HG02678 (cell line): ENCODE data around the gene LPAR2.
"Not testable (repeated sequence)": the region's sequence is repeated elsewhere in the genome, so short reads cannot be mapped to it uniquely, and the experiment has no call there.

ENCODE experiments used
- ATAC-seq: cut with Tn5 transposase; IDR thresholded peaks from one replicate; pipeline ENCODE4 v1.9.1; 2021; ENCODE audit warnings: mild to moderate bottlenecking, moderate library complexity; ENCODE audit not compliant: unreplicated experiment

Gene LPAR2

GRCh38 chr19:19627621-19628500 is at the start of gene LPAR2:
Gene LPAR2 (minus strand): TSS chr19:19628220. CDS start chr19:19627275, 945 bp downstream.
- peak; percentile 67 for ATAC-seq

DNA sequence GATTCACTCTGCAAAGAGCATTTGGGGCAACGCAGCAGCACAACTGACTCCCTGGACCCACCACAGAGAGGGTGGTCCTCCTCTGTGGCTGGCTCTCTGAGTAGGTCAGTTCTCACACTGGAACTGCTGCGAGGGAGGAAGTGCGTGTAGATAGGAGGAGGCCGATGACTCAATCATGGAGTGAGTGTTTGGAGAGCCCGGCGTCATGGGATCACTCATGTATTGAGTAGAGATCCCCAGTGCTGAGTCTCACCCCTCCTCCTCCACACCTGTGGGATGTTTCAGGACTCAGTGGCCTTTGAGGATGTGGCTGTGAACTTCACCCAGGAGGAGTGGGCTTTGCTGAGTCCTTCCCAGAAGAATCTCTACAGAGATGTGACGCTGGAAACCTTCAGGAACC is 49.6 kb upstream of the LPAR2 start:
- ATAC-seq, result no peak

DNA sequence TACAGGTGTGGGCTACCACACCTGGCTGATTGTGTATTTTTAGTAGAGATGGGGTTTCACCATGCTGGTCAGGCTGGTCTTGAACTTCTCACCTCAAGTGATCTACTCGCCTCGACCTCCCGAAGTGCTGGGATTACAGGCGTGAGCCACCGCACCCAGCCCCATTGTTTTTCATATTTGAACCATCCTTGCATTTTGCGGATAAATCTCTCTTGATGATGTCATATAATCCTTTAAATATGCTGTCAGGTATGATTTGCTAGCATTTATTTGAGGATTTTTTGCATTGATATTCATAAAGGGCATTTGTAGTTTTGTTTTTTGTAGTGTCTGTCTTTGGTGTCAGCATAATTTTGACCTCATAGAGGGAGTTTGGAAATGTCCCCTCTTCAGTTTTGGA is 46.3 kb upstream of the LPAR2 start:
- ATAC-seq, result no peak

GRCh38 chr19:19672816-19673215 is 44.8 kb upstream of the LPAR2 start:
- ATAC-seq, result no peak

GRCh38 chr19:19670070-19670551 is 42.1 kb upstream of the LPAR2 start:
- ATAC-seq, result no peak

DNA sequence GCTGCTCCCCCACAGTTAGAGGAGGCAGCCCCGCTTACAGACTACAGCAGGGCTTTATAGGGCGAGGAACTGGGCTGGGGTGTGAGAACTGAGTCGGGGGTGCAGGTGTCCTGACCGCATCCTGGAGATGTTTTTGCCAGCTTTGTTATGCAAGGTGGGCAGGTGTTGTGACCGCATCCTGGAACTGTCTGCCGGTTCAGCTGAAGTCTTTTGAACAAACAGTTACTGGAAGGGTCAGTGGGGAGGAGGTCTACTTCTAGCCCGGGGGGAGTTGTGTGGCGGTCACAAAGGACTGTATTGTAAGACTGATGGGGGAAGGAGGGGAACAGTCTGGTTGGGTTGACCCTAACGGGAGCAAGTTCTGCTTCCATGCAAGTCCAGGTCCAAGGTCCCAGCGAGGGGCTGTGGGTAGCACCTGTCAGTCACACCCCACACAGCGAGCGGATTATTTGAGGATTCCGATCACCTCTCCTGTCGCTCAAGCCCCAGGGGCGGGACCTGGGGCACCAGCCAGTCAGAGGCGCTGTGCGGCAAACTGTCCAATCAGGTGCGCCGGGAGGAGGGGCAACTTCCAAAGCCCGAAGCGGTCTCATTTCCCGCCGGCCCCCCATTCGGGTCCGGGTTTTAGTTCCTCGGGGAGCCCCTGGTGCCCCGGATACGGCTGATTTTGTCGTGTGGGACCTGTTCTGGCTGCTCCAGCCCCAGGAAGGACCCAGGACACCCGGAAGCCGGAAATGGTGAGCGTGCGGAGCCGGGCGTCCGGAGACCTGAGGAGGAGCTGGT is 40.4 kb upstream of the LPAR2 start, which contains the start of gene ZNF101:
TSS of gene ZNF101 (plus strand) at position 610 of the 783 bp plus-strand sequence. CDS start at position 735, 125 bp downstream.
- peak; percentile 66 for ATAC-seq

DNA sequence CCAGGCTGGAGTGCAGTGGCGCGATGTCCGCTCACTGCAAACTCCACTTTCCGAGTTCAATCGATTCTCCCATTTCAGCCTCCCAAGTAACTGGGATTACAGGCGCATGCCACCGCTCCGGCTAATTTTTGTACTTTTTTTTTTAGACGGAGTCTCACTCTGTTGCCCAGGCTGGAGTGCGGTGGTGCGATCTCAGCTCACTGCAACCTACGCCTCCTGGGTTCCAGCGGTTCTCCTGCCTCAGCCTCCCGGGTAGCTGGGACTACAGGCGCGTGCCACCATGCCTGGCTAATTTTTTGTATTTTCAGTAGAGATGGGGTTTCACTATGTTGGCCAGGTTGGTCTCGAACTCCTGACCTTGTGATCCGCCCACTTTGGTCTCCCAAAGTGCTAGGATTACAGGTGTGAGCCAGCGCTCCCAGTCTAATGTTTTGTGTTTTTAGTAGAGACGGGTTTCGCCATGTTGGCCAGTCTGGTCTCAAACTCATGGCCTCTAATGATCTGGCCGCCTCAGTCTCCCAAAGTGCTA is 37.5 kb upstream of the LPAR2 start:
- ATAC-seq, result not testable (repeated sequence)

- ATAC-seq, result peak; percentile 72
Measured at GRCh38 chr19:19663256-19664120, 35.5 kb upstream of the LPAR2 start, which contains the start of gene ATP13A1. Gene ATP13A1 (minus strand): TSS chr19:19663676. CDS start chr19:19663666, 10 bp downstream.

DNA sequence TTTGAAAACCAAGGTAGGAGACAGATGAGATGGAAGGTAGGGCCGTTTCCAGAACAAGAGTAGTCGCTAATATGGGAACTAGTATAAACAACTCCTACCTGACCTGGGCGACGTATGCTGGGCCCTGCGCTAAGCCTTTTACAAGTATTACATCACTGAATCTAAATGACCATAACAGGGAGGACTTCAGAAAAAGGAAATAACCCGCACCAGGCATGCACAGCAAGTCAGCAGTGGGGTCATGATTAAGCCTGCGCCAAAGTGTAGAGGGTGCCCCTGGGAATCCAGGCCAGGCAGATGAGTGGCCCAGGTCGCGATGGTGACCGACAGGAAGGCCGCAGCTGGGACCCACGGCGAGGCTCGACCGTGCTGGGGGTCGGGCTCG is 34.8 kb upstream of the LPAR2 start:
- ATAC-seq, result no peak

GRCh38 chr19:19662344-19662743 is 34.3 kb upstream of the LPAR2 start:
- no peak for ATAC-seq

- peak; percentile 30 for ATAC-seq
Measured at GRCh38 chr19:19661675-19662251, 33.7 kb upstream of the LPAR2 start.

DNA sequence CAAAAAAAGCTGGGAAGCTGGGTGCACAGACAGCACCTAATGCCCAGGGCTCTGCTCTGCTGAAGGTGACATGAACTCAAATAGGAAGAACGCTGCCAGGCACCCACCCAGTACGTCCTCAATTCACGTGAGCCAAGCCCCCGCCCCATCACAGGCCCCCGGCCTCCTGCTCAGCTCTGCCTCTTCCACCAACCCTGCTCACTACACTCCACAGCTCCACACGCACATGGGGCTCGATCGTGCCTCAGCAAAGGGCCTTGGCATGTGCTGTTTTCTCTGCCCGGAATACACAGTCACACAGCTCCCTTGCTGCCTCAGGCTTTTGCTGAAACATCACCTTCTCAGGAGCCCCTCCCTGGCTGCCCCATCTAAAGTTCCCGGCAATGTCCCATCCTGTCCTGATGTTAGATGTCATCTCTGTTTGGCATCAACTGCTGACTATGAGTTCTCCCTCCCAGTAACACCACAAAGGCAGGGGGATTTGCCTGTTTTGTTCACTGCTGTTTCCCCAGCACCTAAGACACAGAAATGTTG is 33.2 kb upstream of the LPAR2 start:
- no peak for ATAC-seq

DNA sequence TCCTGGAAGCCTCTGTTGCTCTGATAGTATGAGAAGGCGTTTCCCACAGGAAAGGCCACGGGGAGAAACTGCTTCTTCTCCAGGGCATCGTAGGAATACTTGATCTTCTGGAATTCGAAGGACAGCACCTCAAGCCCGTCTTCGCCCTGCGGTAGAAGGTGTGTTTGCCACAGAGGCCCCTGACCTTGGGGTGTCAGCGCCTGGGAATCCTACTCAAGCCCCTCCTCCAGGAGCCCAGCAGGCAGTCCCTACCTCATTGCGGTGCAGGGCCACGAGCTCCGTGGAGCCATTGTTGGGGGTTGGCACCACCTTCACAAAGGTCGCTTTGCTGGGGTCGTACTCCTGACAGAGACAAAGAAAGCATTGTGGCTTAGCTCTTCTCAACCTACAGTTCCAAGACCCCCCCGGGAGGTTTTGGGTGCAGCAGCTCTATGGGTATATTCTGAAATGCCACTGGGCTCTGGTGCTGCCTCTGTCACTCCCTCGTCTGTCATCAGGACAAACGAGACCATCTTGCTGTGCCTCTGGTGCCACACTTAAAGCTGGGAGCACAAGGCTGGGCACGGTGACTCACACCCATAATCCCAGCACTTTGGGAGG is 31.7 kb upstream of the LPAR2 start:
- no peak for ATAC-seq

- no peak for ATAC-seq
Measured at GRCh38 chr19:19657397-19657783, 29.4 kb upstream of the LPAR2 start.

DNA sequence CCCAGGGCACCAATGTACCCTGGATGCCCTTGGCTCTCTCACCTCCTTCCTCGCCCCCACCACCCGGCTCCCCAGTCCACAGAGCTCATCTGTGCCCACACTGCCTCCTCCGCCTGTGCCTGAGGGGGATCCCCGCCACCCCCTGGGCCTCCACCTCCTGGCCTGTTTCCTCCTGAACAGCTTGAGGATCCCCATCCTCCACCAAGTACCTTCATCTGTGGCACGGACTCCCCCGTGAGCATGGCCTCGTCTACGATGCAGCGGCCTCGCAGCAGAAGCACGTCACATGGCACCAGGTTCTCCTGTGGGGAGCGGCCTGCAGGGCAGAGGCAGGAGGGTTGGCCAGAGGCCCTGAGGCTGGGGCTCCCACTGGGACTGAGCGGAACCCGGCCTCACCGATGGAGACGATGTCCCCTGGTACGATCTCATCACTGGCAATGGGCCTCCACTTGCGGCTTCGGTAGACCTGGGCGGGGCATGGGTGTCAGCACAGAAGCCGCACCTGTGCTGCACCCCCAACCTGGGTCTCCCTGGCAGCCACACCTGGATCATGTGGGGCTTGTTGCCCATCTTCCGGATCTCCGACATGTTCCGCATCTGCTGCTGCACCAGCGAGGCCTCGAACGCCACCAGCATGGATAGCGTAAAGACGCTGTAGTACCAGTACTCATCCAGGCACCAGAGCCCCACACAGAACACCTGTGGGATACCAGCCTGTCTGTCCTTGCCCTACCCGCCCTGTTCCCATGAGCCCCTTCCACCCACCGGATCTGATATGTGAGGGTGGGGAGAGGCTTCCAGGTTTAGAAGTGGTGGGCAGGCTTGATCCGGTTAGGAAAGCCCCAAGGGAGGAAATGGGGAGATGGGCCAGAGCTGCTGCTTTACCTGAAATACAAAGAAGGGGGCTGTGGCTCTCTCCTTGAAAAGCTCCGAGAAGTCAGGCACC is 28.7 kb upstream of the LPAR2 start:
- ATAC-seq, result no peak

DNA sequence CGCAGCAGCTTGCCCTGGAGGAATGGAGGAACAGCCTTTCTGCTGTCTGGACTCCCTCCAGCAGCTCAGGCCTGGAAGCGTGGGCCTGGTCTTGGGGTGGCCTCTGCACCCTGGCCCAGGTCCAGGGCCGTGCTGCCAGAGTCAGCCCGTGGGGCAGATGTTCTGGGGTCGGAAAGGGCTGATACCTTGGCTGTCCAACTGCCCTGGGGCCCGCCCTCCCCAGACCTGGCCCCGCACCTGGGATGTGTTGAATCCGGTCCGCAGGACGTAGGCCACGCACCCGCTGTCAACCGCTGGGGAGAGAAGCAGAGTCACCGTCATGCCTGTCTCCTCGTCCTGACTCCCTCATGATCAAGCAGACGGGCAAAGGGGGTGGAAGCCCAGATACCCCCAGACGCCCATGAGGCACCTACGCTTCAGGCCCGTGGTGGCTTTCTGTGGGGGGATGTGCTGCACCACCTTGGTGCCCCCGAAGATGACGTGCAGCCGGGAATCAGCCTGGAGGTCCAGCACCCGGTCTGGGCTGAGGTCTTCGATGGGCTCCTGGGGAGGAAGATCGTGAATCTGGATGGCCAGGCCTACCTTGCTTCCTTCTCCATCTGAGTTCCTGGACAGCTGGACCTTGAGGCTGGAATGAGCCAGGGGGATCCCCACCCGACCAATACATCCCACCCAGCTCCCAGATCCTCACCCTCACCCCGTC is 27.8 kb upstream of the LPAR2 start:
- ATAC-seq, result no peak

GRCh38 chr19:19655051-19655594 is 27.1 kb upstream of the LPAR2 start:
- ATAC-seq, result no peak
